OCI-M1 (cell line): ENCODE results near the gene RGS10.

Experiments used
- DNase-seq: peaks from one replicate; lab custom pipeline; 2025; lab: John Stamatoyannopoulos, UW

Gene RGS10

DNA sequence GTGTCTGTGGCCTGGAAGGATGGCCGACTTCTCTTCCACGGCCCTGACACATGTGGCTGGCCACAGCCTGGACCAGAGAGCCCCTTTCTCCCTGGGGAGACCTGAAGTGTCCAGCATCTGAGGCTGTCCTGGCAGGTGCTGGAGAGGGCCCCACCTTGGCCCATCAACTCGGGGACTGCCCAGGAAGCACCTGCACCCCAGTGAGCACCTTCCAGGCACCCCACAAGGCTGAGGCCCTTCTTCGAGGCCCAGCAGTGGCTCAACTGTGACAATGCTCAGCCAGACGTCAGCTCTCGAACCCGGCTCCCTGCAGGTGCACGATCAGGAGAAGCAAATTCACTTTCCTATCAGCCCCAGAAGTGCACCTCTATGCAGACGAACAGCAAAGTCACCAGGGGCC lies 24.3 kb downstream of the RGS10 start:
- no peak for DNase-seq

DNA sequence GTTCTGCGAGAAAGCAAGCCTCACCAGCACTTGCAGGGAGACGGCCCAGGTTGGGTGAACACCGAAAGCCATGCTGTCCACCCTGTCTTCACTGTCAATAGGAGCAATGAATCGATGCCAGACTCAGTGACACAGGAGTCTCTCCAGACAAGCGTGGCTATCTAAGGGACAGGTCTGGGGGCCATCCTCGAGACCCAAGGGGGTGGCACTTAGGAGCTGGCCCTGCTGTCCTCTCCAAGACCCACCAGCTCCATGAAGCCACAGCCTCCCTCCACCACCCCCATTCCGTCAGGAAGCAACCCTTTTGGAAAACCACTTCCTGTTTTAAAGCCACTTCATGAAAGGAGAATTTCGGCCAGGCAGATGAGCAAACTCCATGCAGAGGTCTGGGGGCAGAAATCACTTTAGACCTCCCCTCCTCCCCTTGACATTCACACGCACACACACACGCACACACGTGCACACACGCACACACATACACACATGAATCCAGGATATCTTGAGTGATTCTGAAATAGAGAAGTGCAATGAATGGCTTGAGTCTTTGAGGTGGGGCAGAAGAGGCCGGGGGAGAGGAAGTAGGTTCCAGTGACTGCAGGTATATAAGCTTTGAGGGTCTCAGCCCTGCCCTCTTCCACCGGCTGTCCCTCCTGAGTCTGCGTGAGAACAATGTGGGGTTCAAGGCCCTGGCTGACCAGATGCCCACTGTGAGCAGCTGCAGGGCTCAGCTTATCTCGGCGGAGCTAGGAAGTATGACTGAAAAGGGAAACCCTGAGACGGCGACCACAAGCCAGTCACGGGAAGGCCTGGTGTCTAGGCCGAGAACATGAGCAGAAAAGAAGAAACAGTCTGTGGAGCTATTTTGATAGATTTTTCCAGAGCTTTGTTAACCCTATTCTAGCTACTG lies 25.0 kb downstream of the RGS10 start:
- peak; percentile 94 for DNase-seq

DNA sequence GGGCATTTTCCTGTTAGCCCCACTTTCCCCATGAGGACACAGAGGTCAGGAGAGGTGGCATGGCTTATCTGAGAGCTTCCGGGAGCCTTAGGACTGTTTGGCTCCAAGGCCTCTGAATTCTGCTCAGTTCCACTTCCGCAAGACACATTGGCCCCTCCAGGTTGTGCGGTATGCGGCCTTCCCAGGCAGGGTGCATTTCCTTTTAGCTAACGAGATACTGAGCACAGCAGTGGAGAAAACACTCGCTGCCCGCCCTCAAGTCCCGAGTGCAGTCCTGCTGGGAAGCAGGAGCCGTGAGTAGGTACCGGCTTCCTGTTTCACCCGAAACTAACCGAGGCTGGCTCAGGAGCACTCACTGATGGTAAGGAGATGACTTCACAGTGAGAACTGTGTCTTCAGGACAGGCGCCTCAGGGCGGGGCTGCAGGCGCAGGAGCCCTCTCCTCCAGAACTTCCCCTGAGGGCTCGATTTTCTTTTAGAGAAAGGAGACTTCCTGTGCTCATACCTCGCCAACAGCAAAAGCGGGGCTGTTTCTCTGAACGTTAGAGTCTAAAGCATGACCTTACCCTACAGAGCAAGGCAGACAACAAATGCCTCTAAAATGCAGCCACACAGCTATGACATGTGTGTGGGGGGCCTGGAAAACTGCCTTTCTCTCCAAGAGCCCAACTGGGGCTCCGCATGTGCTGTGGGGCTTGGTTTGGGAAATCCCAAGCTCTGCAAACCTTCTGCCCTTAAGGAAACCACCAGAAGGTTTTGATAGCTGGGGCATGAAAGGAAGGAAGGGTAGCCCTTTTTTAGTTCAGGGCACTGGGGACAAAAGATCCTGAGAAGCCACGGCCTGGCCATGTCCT lies 25.9 kb downstream of the RGS10 start:
- no peak for DNase-seq

DNA sequence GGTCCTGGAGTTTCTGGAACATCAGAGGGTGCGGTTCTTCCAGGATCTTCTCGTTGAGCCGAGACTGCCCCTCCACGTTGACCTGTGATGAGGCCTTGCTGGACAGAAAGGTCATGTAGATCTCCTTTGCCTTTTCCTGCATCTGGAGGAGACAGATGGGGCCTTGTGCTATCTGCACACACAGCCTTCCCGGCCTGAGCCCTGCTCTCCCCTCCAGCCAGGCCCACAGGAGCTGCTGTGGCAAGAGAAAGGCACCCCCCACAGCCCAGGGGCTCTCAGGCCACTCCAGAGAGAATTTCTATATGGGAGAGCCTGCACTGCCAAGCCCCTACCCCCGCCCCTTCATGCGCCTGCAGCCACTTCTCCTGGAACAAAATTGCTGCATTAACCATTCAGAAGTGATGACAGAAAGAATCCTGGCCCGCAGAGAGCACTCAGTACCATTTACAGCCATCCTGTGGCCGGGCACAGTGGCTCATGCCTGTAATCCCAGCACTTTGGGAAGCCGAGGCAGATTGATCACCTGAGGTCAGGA lies 26.9 kb downstream of the RGS10 start:
- DNase-seq: no peak

DNA sequence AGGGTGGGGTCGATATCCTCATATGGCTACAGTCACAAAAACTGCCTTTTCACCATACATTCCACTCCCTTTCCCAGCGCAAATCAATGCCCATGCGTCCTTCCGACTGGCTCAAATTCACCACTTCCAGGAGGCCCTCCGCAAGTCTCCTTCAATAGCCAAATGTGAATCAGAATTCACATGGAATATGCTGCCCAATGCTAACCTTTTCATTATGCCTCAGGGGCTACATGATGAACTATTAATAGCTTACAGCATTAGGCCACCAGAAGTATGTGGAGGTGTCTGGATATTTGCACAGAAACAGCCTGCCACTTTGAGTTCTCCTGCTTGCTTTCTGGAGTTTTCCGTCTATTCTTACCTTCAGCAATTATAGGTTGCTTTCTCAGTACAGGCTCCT lies 27.7 kb downstream of the RGS10 start:
- DNase-seq: no peak

DNA sequence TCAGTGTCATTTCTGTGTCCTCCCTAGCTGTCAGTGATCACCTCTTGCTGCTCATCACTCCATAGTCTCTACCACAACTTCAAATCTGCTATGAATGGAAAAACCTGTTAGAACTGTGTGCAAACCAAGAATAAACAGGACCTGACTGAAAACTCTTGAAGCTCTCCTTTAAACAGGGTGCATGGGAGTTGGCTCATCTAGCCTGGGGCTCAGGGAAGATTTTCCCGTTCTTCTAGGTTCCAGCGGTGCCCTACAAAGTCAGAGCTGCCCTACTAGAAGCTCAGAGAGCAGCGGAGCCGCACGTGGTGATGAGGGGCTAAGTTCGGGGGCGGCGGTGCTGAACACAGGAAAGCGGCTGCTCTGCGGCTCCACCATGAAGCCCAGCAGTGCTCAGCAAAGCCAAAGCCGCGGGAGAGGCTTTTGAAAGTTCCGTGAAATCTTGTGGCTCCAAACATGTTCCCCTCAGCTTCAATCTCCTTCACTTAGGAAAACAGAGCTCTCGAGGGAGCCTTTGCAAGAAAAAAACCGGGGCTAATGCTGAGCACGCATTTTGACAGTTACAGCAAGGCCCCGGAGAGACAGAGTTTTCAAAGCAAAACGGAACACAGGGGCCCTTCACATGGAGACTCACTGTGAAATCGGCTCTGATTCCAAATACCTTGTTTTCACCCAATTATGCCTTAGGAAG lies 30.5 kb downstream of the RGS10 start:
- DNase-seq: no peak

DNA sequence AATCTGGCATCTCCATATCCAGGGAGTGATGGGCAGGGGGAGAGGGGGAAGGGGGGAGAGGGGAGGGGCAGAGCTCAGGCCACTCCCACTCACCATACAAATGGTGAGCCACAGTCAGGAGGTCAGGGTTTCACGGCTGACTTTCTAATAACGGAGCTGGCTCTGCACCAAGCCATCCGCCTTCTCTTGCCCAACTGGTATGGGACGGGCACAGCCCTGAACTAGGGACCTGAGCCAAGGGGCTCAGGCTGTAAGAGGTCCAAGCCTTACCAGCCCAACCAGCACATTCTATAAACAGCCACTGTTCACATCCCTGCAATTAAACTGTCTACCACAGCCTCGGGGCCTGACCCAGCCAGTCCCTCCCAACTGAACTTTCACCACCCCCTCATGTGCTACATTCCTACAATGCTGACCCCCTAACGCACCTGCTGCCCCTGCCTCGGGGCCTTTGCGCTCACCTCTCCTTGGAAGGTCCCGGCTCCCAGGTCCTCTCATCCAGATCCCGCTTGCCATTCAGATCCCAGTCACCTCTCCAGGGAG lies 32.5 kb downstream of the RGS10 start:
- no peak for DNase-seq

DNA sequence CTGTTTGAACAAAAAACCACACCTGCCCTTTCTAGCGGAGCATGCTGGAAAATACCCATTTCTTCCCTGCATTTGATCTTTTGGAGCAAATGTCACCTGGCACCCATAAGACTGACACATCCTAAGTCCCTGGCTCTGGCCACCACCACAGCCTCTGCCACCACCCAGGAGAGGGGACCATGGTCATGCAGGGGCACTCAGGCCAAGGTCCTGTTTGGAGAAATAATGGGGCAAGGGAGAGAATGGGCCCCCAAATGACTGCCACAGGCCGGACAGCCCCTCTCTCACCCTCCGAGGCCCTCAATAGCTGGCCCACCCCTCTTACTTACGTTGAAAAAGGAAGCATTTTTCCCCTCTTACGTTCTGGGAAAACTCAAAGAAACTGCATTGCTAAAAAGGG lies 35.4 kb downstream of the RGS10 start:
- DNase-seq: no peak

DNA sequence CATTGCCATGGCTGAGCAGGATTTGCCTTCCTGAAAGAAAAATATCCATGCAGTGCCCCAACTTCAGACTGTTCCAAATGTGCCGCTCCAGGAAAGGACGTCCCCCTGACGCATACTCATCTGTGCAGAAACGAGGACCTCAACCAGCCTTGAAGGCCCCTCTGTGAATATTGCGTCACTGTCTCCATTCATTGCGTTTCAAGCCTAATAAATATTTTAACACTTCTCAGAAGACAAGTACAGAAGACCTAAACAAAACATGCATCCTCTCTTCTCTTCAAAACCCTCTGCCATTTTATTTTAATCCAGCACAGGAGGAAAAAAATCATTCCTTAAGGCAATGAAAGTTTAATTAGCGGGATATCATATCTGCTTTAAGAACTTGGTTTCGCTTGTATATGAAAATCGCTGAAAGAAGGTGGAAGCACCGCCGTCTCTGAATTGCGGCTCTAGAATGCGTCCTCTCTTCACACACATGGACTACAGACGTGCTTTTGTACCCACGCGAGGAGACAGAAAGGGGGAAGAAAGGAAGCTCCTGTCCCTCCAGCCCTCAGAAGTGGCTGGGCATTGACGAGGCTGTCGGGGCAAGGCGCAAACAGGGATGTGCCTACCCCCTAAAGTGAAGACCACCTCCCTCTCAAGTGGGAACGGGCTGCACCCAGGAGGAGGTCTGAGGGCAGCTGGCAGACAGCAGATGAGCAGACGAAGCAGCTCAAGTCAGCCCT lies 36.8 kb downstream of the RGS10 start:
- no peak for DNase-seq

DNA sequence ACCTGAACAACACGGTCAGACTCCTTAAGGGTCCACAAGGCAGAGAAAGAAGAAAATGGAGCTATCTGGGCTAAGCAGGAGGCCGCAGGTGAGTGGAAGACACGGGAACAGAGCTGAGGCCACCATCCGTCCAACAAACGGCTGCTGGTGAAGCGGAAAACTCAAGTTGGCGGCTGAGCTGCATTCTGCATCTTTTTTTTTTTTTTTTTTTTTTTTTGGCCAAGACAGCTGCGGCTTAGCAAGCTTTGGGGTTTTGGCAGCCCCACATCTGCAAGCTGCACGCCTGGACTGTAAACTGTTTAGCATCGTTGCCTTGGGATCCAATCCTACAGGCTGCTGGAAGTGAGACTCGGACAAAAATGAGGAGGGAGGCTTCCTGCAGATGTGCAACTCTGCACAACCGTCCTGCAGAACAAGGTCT lies 37.4 kb downstream of the RGS10 start:
- DNase-seq: no peak

DNA sequence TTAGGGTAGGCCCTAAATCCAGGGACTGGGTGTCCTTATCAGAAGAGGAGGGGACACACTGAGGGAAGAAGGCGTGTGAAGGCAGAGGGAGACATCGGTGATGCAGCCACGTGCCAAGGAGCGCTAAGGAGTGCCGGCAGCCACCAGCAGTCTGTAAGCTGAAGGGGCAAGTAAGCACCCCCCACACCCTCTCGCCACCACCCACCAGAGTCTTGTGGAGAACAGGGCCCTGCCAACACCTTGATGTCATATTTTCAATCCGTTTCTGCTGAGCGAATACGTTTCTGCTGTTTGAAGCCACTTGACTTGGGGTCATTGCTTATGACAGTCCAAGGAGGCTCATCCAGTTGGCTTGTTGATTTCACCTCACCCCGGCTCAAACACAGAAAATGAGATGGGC lies 37.9 kb downstream of the RGS10 start:
- no peak for DNase-seq

DNA sequence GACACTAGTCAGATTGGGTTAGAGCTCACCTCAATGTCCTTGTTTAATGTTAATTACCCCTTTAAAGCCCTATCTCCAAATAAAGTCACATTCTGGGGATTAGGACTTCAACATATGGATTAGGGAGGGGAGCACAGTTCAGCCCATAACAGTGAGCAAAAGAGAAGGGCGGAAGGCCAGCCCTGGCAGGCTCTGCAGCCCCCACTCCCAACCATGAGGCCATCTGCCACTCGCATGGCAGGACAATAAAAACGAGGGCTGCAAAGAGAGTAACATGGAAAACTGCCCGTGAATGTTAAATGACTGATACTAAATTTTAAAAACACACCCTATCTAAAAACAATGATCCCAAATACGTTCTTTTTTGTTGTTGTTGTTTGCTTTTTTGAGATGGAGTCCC lies 38.7 kb downstream of the RGS10 start:
- DNase-seq: no peak

DNA sequence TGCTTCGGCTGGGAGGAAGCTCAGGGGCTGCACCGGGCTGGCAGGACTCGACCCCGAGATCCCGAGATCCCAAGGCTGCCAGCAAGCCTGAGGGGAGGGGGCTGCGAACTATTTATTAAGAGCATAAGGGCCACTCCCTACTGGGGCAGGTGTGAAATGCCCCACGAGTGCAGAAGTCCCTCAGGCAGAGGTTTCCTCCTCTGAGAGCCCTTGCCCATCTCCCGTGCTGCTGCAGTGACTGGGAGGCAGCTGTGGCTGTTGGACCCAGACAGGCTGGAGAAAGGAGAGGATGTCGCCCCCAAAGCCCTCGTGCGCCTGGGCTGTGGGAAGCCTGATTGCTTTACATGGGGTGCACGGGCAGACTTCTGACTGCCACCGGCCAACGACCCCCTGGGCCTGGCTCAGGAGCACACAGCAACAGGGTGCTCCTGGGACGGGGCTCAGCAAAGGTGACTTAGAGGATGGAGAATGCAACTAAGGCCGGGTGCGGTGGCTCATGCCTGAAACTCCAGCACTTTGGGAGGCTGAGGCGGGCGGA lies 39.8 kb downstream of the RGS10 start:
- DNase-seq: no peak

DNA sequence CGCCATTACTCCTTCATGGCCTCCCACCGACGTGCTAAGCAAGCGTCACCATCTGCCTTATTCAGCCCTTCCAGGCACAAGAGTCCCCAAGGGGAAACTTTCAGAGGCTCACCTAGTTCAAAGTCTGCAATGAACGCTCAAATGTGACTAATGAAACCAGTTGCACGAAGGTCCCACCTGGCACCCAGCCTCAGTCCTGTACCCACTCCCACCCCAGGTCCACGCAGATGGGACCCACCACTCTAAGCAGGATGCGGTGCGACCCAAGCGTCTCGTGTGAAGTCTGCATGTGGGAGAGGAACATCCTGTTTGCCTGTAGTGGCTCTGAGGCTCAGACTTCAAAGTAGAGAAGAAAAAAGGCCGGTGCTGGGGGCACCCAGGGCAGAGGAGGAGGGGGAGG lies 40.3 kb downstream of the RGS10 start:
- no peak for DNase-seq

DNA sequence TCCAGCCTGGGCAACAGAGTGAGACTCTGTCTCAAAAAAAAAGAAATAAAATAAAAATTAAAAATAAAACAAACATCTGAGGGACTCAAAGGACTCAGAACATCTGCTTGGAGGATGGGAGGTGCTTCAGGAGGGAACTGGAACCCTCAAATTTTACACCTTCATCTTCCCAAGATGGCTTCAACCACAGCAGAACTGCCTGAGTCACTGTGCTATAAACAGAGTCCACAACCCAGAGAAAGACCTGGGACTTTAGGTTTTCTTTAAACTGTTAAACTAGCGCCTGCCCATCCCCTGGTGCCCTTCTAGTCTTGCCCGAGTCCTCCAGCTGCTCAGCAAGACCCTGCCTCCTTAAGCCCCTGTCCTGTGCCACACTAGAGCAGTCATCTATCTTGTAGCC lies 40.8 kb downstream of the RGS10 start:
- DNase-seq: no peak

DNA sequence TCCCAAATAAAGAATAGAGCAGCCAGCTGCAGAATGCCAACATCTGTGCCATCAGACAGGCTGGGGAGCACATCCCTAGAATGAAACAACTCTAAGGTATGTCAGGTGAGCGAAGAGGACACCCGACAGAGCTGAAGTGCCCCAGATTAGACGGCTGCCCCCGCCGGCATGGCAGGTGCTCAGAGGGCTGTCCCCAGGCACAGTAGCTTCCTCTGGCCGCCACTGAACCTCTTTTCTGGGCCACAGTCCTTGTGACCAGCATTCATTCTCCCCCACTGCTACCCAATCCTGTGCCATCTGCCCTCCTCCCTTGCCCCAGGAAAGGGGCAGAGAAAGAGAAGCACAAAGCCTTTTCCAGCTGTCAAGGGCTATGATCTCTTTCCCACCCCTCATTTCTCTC lies 41.7 kb downstream of the RGS10 start:
- DNase-seq: no peak

DNA sequence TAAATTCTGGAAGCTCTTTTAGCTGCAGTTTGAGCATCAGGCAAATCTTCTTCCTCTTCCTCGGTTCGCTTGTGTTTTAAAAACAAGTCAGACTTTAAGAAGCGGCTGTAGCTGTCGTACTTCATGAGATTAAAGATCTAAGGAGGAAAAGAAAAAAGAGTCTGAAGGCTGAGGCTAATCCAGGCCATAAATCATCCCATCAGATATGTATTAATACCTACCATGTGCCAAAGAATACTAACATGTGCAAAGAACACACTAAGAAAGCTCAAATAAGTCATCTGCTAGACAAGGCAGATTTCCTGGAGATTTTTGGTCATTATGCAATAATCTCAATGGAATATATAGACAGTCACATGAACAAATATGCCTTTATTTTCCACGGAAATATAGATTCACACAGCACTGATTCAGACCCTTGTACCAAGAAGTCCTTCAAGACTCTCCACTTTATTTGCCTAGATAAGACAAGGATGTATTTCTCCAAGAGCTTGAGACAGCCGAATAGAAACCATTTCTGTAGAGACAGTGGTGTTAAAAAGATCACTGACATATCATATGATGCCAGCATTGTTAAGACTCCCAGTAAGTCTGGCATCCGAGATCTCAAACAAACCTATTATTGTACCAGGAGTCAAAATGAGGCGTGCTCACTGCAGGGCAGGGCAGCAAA lies 42.3 kb downstream of the RGS10 start:
- no peak for DNase-seq

DNA sequence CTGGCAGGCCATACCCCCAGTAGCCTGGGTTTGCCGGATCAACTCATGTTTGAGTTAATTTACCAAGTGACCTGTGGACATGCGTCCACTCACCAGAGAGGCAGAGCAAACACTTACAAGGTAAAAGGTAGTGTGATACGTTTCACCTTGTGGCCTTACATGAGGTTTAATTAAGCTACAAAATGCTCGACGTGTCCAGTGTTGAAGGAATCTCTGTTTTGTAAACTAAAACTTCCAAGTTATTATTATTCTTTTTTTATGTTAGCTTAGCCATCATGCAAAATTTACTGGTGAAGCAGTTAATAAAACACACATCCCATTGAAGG lies 42.9 kb downstream of the RGS10 start:
- DNase-seq: no peak

DNA sequence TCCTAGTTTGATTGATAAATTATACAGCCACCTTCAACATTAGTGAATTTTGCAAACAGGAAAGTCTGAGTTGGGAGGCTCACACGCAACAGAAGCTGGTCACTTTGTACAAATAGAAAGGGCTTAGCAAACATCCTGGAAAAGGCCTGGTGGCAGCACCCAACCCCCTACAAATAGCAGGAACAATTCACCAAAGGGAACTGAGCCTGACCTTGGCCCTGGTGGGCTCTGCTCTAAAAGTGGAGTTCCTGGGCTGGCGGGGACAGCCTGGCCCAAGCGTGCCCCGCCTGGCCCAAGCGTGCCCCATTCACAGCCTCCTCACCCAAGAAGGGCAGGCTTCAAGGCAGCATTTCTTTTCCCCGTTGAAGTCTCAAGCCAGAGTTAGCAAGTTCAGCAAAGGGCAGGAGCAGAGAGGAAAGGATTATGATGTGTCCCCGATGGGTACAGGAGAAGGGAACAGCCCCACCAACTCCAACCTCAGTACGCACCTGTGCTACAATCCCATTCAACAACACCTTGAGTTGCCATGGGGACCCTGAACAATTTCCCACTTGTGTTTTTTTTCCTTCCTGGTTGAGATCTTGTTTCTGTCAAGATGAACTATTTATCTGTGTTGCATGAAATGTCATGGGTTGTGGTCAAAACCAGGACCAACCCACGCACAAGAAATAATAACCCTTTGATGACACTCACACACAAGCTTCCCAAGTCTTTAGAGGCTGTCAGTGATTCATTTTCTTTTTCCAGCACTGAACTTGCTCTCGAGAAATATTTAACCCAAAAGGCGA lies 43.4 kb downstream of the RGS10 start:
- no peak for DNase-seq

DNA sequence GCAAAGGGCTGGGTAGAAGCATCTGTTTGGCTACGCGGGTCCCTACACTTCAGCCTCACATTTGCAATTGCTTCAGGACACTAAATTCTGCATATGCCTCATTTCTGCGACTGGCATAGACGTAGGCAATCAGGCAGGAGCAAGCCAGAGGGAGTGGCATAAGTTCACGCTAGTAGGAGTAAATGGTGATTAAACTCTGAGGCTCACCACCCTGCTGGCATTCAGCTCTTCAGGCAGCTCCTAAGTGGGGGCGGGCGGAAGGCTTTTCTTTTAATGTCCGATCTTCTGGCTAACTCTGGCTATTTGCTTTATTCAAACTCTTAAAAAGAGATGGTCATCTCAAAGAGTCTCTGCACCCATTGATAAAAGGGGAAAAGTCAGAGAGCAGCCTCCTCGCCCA lies 45.3 kb downstream of the RGS10 start:
- DNase-seq: no peak
